Measurements from ENCODE around the gene GPN1. TPM values are rescaled to one million over a fixed set of nuclear protein-coding genes. Genes with fewer than 3 reads are reported as not detected.

Gene GPN1
- 29.0 and 30.4 TPM in 2 replicates for total RNA-seq (ENCODE audit: low replicate concordance)

DNA sequence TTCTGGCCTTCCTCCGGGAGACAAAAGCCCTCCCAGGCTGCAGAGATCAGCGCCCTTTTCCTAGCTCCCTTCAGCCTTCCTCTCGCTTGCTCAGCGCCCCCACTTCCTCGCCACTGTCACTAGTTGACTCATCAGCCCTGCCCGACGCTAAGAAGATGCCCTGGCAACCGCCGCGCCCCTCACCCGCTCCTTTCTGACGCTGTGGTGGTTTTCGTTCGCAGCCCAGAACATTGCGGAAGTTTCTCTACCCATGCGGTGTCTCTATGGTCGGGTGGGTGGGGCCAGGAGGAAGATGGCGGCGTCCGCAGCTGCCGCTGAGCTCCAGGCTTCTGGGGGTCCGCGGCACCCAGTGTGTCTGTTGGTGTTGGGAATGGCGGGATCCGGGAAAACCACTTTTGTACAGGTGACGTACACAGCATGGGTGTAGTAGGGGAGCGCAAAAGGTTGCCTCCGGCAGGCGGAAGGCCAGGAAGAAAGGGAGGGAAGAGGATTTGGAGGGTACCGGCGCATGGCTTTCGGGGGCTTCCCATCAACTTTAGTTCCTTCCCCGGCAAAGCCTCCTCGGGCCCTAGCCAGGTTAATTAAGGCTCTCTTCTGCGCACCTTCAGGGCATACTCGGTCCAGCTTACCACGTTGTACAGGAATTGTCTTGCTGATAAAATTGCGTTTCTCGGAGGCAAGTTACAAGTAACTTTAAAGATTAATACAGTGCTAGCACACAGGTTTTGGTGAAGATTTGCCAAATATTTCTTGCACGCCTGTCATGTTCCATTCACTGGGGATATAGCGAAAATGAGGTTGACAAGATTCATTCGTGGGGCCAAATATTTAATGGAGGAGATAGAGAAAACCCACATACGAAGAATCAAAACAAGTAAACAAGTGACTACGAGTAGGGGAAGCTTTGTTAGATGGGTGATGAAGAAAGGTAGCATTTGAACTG lies at the start of gene GPN1, which contains the start of gene CCDC121:
Gene GPN1, plus strand, starts transcription at position 284 of the 943 bp plus-strand sequence. Its CDS starts 9 bp downstream, at position 293.
Gene CCDC121, minus strand, starts transcription at position 246 of the 943 bp plus-strand sequence. CDS start 1,213 bp downstream, outside the sequence.

DNA sequence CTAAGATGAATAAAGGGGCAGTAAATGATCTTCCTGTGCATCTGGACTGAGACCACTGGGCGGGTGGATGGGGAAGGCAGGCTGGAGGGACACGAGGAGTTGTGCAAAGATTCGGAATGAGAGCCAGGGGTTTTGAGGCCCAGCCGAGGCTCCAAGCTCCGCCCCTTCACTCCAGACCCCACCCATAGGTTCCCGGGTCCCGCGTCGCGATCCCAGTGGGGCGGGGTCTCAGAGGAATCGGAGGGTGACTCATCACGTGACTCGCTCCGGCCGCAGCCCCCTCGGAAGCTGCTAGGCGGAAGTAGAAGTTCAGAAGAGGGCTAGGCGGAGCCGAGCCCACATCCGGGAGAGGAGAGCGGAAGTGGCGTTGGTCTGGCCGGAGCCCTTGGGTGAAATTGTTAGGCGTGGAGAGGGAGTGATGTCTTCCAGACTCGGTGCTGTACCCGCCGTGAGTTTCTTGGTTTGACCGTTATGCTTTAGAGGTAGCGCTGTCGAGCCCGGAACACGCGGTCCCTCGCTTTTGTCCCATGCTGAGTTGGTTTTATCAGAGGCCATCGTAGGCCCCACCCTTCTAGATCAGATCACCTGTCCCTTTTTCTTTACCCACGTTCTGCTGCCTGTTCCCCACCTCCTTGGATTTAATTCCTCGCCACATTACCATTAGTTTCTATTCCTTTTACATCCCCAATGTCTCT lies 46.0 kb upstream of the GPN1 start, which contains the start of gene ZNF512:
Gene ZNF512, plus strand, starts transcription at position 348 of the 695 bp plus-strand sequence. Its CDS starts 71 bp downstream, at position 419.

DNA sequence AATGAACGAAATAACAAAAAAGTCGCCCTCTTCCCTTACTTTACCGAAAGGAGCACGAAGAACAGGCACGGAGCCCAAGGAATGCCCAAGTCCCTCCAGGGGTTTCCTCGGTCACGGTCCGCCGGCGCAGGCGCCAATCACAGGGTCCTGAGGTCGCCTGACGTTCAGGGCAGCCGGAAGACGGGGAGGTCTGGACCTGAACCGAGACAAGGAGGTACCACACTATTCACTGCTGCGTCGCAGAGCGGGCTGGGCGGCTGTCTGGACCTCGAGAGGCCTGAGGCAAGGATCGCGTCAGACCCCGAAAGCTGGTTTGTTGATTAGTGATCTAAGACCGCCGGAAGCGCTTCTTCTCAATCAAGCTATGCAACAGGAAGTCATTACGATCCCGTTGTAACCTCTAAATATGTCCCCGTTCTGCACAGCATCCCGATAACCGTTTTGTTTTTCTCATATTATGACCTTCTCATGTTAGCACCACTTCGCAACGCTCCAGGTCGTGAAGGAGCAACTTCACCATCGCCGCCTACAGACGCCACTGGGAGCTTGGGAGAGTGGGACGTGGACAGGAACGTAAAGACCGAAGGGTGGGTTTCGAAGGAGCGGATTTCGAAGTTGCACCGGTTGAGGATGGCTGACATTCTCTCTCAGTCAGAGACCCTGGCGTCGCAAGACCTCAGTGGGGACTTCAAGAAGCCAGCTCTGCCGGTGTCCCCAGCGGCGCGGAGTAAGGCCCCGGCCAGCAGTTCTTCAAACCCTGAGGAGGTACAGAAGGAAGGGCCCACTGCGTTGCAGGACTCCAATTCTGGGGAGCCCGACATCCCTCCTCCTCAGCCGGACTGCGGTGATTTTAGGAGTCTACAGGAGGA lies 34.7 kb downstream of the GPN1 start, which contains the start of the genes SLC4A1AP and SUPT7L:
Gene SLC4A1AP, plus strand, starts transcription at position 605 of the 869 bp plus-strand sequence. Its CDS starts 26 bp downstream, at position 631.
Gene SUPT7L, minus strand, starts transcription at position 330 of the 869 bp plus-strand sequence. CDS start 1,422 bp downstream, outside the sequence.

Other genes starting within 250 kb of the GPN1 start
- gene ZNF513, start 248.3 kb upstream of the GPN1 start, total RNA-seq (ENCODE audit: low replicate concordance), result 5.4 and 7.9 TPM in 2 replicates
- gene PPM1G, start 219.5 kb upstream of the GPN1 start, total RNA-seq (ENCODE audit: low replicate concordance), result 93.1 and 102 TPM in 2 replicates
- gene NRBP1, start 200.4 kb upstream of the GPN1 start, total RNA-seq (ENCODE audit: low replicate concordance), result 106 TPM in 2 replicates
- gene KRTCAP3, start 186.7 kb upstream of the GPN1 start, total RNA-seq (ENCODE audit: low replicate concordance), result not detected in 2 replicates
- gene IFT172, start 139.3 kb upstream of the GPN1 start, total RNA-seq (ENCODE audit: low replicate concordance), result 28.8 and 79.4 TPM in 2 replicates
- gene FNDC4, start 133.8 kb upstream of the GPN1 start, total RNA-seq (ENCODE audit: low replicate concordance), result 15.9 and 31.8 TPM in 2 replicates
- gene GCKR, start 132.2 kb upstream of the GPN1 start, total RNA-seq (ENCODE audit: low replicate concordance), result 0.12 and 3.5 TPM in 2 replicates
- 7.8 and 16.3 TPM in 2 replicates for gene ZNF512, start 46.0 kb upstream of the GPN1 start, total RNA-seq (ENCODE audit: low replicate concordance)
- 2.1 and 2.4 TPM in 2 replicates for gene CCDC121, start within 50 bp of the GPN1 start, total RNA-seq (ENCODE audit: low replicate concordance)
- gene SUPT7L, start 34.6 kb downstream of the GPN1 start, total RNA-seq (ENCODE audit: low replicate concordance), result 14.4 and 17.9 TPM in 2 replicates
- 20.0 and 24.1 TPM in 2 replicates for gene SLC4A1AP, start 34.8 kb downstream of the GPN1 start, total RNA-seq (ENCODE audit: low replicate concordance)
- gene MRPL33, start 142.7 kb downstream of the GPN1 start, total RNA-seq (ENCODE audit: low replicate concordance), result 13.1 and 74.1 TPM in 2 replicates

Data from smooth muscle cell of the coronary artery (primary cell).